ENCODE measurements around the gene RYR2. TPM values are rescaled to one million over a fixed set of nuclear protein-coding genes. Genes with fewer than 3 reads are reported as not detected.

The RYR2 gene
- total and polyA plus RNA-seq, 2 experiments from 2014 or later, result 0.50 to 0.95 TPM

DNA sequence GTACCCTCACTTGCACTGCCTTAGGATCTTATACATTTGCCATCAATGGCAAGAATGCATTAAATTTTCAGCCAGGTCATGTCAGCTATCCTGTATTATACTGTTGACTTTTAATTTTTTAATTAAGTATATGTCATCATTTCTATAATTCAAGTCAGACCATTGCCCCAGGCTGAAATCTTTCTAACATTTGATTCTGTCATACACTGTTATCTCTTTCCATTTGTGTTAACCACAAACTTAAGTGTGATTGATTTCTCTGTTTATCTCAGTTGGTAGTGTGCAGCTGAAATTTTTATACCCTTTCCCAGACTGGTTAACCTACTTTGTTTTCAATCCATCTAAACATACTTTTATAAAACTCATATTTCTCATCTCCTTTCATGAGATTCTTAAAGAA is 695.5 kb downstream of the RYR2 start:
- Histone ChIP-seq H3K79me2 (no peaks in the 10 kb centered on the region), H3K4me1 (ENCODE audit: insufficient read depth) (no peaks in the 10 kb centered on the region), H3K27ac (no peak overlapping the region), H3K4me2 (no peak overlapping the region), H3K4me3 (no peak overlapping the region), H3K27me3 (no peaks in the 10 kb centered on the region), H2AFZ (no peak overlapping the region), H3K9me2 (replicated peaks; ENCODE audit: insufficient read depth) (no peaks in the 10 kb centered on the region), H3K9me3 (ENCODE audit: low read depth) (no peaks in the 10 kb centered on the region), H4K20me1 (ENCODE audit: insufficient read depth, poor library complexity, severe bottlenecking) (no peaks in the 10 kb centered on the region), H3K36me3 (replicated peaks; ENCODE audit: insufficient read depth, low read depth) (no peaks in the 10 kb centered on the region)
- no peak for DNase-seq (ENCODE audit: low spot score)
- no peak for TF ChIP-seq EZH2 (IDR thresholded peaks at IDR 0.05; ENCODE audit: borderline replicate concordance)
- no peak for TF ChIP-seq EZH2phosphoT487 (IDR thresholded peaks at IDR 0.05; ENCODE audit: low read depth, severe bottlenecking, unreplicated experiment)
- TF ChIP-seq, protein P1, sequence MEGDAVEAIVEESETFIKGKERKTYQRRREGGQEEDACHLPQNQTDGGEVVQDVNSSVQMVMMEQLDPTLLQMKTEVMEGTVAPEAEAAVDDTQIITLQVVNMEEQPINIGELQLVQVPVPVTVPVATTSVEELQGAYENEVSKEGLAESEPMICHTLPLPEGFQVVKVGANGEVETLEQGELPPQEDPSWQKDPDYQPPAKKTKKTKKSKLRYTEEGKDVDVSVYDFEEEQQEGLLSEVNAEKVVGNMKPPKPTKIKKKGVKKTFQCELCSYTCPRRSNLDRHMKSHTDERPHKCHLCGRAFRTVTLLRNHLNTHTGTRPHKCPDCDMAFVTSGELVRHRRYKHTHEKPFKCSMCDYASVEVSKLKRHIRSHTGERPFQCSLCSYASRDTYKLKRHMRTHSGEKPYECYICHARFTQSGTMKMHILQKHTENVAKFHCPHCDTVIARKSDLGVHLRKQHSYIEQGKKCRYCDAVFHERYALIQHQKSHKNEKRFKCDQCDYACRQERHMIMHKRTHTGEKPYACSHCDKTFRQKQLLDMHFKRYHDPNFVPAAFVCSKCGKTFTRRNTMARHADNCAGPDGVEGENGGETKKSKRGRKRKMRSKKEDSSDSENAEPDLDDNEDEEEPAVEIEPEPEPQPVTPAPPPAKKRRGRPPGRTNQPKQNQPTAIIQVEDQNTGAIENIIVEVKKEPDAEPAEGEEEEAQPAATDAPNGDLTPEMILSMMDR (IDR thresholded peaks at IDR 0.05; ENCODE audit: poor library complexity), result no peak

DNA sequence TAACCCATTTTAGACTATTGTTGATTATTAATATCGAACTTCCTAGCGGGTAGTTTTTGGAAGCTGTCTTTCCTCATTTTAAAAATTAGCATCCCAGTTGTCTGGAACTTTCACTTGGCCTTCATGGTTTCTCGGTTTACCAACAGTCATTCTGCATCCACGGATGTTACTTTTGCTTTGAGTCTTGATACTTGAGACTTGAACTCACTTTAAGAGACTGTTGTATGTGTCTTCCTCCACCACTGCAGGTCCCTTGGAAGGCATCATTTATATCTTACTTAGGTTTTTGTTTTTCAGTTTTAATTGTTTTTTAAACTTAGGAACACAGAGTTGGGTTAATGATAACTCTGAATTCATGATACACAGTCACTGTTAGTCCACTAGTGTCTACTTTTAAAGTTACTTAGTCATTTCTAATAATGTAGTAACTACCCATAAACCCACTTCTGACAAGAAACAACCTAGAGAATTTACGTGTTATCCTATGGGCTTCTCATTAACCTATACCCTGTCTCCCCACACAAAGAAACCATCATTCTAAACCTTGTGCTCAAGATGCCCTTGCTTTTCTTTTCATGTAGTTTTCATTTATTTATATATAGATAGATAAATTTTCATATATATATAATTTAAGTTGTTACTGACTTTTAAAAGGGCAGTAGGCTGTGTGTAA is 696.1 kb downstream of the RYR2 start:
- no peak for DNase-seq (ENCODE audit: low spot score)
- Histone ChIP-seq H3K4me2 (no peak overlapping the region), H3K9me2 (replicated peaks; ENCODE audit: insufficient read depth) (no peaks in the 10 kb centered on the region), H3K4me1 (ENCODE audit: insufficient read depth) (no peaks in the 10 kb centered on the region), H3K9me3 (ENCODE audit: low read depth) (no peaks in the 10 kb centered on the region), H3K36me3 (replicated peaks; ENCODE audit: insufficient read depth, low read depth) (no peaks in the 10 kb centered on the region), H4K20me1 (ENCODE audit: insufficient read depth, poor library complexity, severe bottlenecking) (no peaks in the 10 kb centered on the region), H3K4me3 (no peak overlapping the region), H3K79me2 (no peaks in the 10 kb centered on the region), H2AFZ (no peak overlapping the region), H3K27ac (no peak overlapping the region), H3K27me3 (no peaks in the 10 kb centered on the region)
- 81% methylated on average over 5 of the region's 5 CpGs for WGBS (ENCODE audit: low lambda C conversion rate, missing lambda C conversion rate)
- TF ChIP-seq EZH2phosphoT487 (IDR thresholded peaks at IDR 0.05; ENCODE audit: low read depth, severe bottlenecking, unreplicated experiment) (no peak), EZH2 (IDR thresholded peaks at IDR 0.05; ENCODE audit: borderline replicate concordance) (no peak)
- TF ChIP-seq, protein P1 (IDR thresholded peaks at IDR 0.05; ENCODE audit: poor library complexity), result no peak

DNA sequence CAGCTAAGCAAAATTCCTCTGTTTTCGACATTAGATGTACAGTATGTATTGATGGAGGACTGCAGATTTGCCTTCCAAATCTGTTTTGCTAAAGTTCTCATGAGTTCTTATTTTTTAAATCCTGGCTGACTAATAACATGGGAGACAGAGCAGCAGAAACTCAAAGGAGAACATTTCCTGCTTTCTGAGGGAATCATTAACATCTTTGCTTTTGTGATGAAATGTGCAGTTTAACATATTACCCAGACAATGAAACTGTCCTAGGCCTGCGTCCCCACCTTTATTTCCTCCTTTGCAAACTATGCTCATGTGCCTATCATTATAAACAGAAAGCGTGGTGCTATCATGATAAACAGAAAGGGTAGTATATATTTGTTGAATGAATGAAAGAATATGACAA is 698.9 kb downstream of the RYR2 start:
- WGBS (ENCODE audit: low lambda C conversion rate, missing lambda C conversion rate), result 78% methylated on average over 3 of the region's 3 CpGs
- H3K9me3 ChIP-seq (ENCODE audit: low read depth), result no peaks in the 10 kb centered on the region
- H3K79me2 ChIP-seq, result no peaks in the 10 kb centered on the region
- H3K27me3 ChIP-seq, result no peaks in the 10 kb centered on the region
- no peaks in the 10 kb centered on the region for H3K36me3 ChIP-seq (replicated peaks; ENCODE audit: insufficient read depth, low read depth)
- no peaks in the 10 kb centered on the region for H3K4me1 ChIP-seq (ENCODE audit: insufficient read depth)
- H3K4me3 ChIP-seq, result no peak overlapping the region
- no peak for DNase-seq (ENCODE audit: low spot score)
- H3K9me2 ChIP-seq (replicated peaks; ENCODE audit: insufficient read depth), result no peaks in the 10 kb centered on the region
- no peak overlapping the region for H2AFZ ChIP-seq
- TF ChIP-seq EZH2 (IDR thresholded peaks at IDR 0.05; ENCODE audit: borderline replicate concordance) (no peak), EZH2phosphoT487 (IDR thresholded peaks at IDR 0.05; ENCODE audit: low read depth, severe bottlenecking, unreplicated experiment) (no peak)
- TF ChIP-seq, protein P1 (IDR thresholded peaks at IDR 0.05; ENCODE audit: poor library complexity), result no peak
- H3K27ac ChIP-seq, result no peak overlapping the region
- no peak overlapping the region for H3K4me2 ChIP-seq
- no peaks in the 10 kb centered on the region for H4K20me1 ChIP-seq (ENCODE audit: insufficient read depth, poor library complexity, severe bottlenecking)

All from hepatocyte (in vitro differentiated cells).